GM21786 (cell line): ENCODE measurements around the gene LMX1B.

Experiments
- ATAC-seq: cut with Tn5 transposase; IDR thresholded peaks from one replicate; pipeline ENCODE4 v1.9.1; 2021; ENCODE audit not compliant: unreplicated experiment

The LMX1B gene

DNA sequence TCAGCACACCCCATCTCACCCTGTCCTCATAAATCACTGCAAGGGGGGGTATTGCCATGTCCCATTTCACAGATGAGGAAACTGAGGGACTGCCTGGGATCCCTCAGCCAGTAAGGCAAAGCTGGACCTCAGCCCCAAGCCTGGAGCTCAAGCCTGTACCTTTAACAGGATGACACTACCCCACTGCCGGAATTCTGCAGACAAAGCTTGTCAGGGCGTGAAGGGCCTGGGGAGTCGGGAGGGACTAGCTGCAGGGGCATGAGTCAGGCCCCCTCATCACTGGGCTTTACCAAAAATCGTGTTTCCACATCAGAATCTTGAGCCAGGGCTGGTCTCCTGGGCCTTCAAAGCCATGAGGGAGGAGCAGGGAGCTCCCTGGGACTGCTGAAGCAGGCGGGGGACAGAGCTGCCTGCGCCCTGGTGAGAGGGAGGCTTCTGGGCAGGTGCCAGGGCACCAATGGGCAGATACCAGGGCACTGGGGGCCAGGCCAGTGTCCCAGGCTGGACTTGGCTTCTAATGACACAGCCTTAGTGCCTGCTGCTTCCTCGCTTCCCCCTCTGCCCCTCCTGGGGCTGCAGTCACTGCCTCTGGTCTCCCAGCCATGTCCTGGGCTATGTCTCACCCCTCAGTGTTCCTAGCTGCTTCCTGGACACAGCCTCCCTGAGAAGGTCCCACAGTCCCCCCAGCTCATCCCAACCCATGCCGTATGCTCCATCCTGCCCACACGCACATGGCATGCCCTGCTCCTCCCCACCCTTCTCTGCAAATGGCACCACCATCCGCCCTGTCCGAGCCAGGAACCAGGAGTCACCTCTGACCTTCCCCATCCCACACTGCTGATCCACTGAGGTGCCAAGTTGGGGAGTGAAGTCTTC is 80.7 kb downstream of the LMX1B start:
- no peak for ATAC-seq

DNA sequence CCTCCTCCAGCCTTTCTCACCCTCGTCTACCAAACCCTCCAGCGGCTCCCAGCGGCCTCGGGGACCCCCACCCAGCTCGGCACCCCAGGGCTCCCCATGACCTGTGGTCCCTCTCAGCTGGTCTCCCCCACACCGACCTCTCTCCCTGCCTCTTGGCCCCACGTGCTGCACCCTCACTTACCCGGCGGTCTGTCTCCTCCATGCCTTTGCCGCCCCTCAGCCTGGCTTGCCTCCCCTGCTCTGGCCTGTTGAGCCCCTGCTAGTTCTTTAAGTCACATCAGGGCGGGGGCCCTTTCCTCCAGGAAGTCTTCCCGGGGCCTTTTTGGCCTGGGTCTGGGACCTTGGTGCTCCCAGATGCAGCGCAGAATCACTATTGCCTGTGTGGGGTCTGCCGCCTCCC is 81.5 kb downstream of the LMX1B start:
- no peak for ATAC-seq

DNA sequence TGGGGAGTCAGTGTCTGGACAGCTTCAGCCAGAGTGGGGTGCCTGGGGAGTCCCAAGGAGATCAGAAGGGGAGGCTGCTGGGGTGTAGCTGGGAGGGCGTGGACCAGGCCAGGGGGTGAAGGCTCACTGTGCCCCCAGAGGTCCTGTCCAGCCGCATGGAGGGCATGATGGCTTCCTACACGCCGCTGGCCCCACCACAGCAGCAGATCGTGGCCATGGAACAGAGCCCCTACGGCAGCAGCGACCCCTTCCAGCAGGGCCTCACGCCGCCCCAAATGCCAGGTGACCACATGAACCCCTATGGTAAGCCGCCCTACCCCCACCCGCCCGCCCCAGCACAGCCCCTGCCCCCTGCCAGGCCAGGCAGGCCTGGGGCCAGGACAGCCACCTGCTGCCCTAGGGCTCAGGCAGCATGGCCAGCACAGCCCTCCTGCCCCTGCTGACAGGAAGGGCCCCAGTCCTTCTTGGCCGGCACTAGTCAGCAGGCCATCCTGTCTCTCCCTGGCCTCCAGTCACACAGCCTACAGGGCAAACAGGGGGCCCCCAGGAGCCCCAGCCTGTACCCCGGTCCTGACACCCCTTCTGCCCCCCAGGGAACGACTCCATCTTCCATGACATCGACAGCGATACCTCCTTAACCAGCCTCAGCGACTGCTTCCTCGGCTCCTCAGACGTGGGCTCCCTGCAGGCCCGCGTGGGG is 82.1 kb downstream of the LMX1B start:
- ATAC-seq = no peak

DNA sequence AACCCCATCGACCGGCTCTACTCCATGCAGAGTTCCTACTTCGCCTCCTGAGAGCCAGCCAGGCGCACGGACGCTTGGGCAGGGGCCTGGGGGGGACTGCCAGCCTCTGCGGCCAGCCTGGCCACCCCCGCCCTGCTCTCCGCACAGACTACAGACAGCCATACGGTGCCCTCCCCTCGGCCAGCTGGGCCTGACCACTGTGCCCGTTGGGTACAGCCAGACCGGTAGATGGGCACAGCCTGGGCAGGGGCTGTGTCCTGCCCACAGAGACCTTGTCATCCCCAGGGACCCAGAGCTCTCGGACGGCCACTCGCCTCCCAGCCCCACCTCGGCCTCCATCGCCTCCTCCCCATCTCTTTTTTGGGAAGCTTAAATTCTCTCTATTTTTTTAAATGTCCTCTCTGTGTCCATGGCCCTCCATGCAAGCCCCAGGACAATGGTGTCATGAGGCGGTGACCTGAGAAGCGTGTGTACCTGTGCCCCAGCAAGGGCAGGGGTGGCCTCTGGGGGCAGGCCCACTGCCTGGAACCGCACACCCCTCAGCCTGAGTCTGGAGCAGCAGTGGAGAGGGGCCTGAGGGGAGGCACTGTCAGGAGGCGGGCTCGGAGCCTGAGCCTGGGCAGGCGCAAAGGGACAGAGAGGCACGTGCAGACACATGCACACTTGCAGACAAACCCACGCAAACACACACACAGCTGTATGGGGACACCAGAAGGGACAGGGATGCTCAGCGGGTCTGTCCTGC is 82.8 kb downstream of the LMX1B start:
- no peak for ATAC-seq

DNA sequence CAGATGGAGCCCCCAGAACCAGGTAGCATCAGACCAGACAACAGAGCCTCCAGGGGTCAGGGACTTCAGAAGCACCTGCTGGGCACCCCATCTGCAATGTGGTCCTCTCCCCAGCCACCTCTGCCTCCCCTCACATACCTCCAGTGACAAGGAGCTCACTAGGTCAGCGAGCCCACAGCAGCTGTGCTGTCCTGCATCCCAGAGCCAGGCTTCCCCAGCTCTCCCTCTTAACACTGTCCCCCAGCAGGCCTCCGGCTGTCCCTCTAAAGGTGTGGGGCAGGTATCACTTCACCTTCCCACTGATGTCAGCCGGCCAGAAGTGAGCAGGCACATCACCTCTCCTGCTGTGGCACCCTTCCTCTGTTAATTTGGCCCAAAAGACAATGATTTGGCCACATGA is 83.6 kb downstream of the LMX1B start:
- ATAC-seq = no peak

DNA sequence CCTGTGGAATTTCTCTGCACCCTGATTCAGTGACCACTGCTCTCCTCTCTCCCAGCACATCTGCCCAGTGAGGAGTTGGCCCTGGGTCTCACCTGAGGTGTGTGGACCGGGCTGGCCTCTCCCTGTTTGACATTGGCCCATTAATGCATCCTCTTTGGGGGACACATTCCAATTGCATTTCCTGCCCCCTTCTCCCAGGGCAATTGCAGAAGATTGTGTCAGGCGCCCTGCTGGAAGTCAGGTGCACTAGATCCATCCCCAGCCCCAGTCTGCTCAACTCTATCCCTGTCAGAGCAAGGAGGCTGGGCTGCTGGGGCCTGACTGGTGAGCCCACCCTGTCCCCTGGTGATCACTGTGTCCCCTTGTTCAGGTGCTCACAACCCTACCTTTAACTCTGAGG is 84.5 kb downstream of the LMX1B start:
- no peak for ATAC-seq

DNA sequence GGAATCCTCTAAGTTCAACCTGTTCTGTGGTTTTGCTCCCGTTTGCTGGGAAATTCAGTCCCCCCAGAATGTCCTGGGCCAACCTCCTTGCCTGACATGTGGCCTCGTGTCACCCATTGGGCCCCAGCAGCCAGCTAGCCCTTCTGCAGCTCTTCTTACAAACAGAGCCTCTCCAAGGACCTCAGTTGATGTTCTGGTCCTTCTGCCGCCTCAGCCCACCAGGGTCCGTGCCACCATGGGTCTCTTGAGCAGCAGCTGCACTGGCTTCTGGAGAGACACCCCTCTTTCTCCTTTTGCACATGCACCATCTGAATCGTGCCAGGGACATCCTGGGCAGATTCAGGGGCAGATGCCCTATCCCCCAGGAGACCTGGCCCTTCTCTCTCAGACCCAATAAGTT is 85.0 kb downstream of the LMX1B start:
- no peak for ATAC-seq

DNA sequence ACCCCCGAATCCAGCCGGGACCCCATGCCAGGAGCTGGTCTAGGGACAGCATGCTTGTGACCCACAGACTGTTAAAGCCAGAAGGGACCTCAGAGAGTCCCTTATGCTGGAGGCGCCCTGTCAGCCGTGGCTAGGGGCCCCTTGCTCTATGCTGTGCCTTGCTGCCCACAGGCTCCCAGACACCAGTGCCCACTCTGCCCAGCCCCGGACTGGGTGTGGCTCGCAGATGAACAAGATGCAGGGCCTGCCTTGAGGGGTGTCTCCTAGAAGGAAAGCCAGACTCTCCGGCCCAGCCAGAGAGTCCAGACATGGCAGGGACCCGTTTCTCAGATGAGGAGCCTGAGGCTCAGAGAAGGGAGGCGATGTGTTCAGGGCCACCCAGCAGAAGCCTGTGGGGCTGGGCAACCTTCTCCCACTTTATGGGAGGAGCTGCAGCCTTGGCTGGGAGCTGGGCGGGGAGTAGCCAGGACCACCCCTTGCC is 85.7 kb downstream of the LMX1B start:
- ATAC-seq = no peak

DNA sequence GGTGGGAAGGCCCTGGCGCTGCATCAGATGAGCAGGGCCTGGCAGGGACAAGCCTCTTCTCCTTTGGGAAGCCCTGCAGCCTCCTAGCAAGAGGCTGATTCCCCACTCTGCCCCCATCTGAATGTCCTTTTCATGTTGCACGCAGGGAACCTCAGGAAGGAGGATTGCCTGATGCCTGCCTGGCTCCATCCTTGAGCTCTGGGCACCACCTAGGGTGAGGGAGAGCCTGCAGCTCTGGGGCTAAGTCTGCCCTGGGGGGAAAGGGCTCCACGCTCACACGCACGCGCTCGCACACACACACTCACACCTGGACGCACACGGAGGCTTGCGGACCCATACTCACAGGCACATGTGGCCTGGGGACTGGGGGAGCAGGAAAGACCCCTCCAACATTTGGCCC is 86.6 kb downstream of the LMX1B start:
- ATAC-seq = no peak

DNA sequence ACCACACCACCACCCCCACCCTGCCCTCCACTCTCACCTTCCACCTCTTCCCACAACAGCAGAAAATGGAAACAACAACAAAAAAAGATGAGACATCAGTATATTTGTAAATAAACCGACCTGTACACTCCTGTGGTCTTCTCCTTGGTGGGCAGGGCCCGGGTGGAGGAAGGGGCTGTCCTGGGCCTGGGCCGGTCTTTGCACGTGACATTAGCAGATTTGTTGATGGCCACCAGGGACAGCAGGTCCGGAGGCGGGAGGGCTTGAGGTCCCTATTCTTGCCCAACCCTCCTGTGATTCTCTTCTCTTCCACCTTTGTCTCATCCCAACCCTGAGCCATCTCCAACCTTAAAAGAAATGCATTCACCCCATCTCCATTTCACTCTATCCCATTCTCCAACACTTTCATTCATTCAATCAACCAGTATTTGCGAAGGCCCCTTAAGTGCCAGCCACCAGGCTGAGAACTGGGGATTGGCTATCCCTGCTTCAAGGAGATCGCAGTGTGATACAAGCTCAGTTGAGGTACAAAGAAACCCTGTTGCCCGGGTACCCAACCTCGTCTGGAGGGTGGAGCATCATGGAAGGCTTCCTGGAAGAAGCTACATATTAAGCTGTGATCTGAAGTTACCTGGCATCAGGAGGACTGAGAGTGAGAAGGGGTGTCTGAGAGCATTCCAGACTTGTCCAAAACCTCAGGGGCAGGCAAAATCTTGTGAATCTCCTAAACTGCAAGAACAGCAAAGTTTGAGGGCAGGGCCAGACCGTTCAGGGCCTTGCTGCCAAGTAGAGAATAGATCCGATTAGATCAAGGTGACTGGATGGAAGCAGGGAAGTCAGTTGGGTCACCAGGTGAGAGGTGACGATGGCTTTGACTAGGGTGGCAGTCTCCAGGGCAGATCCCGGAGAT is 87.4 kb downstream of the LMX1B start:
- no peak for ATAC-seq

DNA sequence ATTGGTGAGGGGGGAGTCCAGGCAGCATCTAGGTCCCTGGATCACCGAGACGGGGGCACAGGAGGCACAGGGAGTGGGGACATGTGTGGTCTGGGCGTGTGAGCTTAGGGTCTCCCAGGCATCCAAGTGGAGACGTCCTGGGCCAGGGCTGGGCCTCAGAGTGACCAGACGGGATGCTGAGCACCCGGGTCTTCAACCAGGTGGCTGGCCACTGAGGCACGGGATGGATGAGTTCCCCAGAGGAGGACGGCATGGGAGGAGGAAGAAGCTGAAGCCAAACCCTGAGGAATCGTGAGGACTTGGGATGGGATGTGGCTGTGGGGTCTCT is 88.0 kb downstream of the LMX1B start:
- ATAC-seq = no peak

DNA sequence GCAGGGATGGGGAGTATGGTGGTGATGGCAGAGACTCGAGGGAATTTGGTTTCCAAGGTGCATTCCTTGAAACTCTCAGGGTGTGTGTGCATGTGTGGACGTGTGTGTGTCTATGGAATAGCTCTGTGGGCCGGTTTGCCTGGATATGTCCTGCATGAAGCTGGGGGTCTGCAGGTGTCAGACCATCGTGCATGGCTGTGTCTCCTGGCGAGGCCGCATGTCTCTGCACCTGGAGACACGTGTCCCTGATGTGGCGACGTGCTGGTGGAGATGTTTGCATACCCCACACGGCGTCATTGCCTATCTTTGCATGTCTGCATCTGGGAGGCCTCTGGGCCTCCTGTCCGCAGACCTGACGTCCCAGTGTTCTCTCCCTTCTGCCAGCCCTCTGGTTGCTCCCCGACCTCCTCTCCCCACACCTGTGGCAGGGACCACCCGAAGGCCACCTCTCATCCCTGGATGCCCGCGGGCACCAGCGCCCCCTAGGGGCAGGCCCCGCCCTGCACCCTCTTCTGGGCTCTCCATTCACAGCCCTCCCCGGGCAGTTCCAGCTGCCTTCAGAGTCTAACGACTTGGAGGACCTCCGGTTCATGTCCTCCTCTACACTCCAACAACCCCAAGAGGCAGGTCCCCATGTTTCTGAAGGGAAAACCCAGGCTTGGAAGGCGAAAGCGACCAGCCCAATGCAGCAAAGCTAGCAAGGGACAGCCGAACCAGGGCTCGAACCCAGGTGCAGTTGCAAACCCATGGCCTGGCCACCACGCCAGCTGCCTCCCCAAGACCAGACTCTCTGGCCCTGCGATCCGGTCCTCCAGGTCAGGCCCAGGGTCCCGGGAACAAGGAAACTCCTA is 88.6 kb downstream of the LMX1B start:
- ATAC-seq = no peak

DNA sequence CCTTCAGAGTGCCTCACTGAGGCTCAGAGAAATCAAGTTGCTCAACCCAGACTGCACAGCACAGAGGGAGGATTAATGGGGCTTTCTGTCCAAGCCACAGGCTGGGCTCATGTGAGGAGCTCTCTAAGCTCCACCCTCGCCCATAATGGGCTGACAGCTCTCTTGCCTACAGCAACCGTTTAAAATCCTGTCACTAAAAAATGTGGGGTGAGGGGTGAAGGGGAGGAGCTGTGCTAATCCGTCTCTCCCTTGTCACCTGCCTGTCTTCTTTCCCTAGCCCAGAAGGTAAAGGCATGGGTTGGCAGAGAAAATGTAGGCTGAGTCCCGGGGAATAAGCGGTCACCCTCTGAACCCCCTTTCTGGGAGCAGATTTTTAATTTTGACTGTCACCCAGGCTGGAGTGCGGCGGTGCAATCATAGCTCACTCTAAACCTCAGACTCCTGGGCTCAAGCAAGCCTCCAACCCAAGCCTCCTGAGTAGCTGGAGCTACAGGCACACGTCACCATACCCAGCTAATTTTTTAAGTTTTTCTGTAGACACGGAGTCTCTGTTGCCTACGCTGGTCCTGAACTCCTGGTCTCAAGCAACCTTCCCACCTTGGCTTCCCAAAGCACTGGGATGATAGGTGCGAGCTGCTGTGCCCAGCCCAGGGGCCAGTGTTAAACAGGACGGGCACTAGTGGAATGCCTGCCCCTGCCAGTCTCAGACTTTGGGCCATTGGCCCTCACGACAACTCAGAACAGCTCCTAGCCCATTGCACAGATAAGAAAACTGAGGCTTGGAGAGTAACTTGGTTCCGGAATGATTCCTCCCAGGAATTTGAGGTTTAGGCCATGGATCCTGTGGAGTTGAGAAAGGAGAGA is 89.5 kb downstream of the LMX1B start:
- no peak for ATAC-seq

DNA sequence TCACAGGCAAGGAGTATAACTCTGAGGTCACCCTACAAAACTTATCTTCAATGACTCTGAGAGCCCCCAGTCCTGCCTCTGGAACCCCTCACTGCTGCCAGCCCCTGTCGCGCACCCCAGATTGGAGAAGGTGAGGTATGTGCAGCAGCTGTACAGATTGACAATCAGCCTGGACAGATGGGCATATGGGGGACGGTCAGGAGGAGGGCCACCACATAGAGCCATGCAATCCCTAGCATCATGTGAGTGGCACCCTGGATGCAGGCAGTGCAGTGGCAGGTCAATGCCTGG is 90.1 kb downstream of the LMX1B start:
- no peak for ATAC-seq

DNA sequence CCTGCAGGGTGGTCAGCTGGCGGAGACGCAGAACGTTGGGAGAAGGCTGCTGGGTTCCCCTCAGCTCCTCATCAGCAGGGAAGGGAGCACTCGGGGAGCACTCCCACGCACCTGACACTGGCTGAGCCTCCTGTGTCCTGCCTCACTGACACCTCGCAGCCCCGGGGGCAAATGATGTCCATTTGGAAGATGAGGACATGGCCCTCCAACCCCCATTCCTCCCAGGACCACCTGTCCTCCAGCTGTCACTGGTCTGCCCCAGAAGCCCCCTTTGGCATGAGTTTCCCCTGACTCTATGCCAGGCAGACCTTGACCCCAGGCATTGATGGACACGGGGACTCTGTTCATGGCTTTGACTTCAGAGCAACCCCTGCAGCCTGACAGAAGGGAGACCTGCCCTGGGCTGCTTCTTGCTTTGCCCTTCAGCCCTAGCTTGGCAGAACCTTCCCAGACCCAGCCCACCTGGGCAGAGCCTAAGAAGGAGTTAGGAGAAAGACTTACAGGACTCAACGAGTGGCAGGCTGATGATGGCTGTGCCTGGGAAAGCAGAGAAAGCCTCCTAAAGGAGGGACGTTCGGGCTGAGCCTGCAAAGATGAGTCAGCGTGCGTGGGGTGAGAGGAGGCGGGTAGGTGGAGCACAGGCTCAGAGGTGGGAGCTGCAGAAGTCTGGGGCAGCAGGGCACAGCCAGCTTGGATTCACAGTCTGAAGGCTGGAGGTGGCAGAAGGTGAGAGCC is 90.6 kb downstream of the LMX1B start:
- ATAC-seq = no peak

DNA sequence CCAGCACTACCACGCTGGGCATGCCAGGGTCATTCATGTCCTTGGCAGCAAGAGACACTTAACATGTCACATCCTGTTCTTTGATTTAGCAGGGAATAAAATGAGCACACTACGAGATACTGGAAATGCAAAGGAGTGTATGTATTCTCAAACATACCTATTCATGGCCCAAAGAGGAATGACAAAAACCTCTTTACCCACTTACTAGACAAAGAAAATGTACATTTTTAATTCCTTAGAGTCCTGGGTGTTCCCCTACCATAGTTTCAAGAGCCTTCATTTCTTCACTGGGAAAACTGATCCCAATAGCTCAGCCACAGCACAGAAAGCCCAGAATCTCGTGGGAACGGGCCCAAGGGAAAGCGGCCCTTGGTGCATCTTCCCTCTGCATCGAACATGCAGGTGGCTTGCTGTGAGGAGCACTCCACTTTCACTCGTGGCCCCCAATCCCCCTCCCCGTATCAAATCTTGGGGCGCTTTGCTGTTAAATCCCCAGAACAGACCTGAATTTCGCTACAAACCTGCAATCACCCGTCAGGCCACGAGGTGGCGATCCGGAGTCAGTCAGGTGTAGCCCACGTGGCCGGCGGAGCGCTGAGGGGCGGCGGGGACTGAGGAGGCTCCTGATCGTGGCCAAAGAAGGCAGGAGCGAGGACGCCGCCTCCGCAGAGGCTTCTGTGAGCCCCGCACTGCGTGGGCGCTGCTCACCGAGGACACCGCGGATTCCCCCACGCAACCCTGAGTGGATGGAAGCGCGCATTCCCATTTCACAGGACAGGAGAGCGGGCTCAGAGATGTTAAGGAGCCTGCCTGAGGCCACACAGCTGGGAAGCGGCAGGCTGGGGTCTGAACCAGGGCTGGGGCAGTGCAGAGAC is 91.4 kb downstream of the LMX1B start:
- ATAC-seq = peak; percentile 62
